Keratinocyte (primary cell): ENCODE data around the gene PMF1. TPM values are rescaled to one million over a fixed set of nuclear protein-coding genes. Genes with fewer than 3 reads are reported as not detected.

Source experiments
- DNase-seq: peaks from one replicate; pipeline ENCODE4 v3.0.0-alpha.2; 2011; ENCODE audit warnings: low read depth, missing footprints, low spot score
- FAIRE-seq: peaks from 2 replicates; lab custom pipeline; 2011; peaks lifted over from hg19 to GRCh38; lab: Jason Lieb, UNC
- H2AFZ ChIP-seq: 2 replicates; pipeline ENCODE4 v1.6.0; 2012; ENCODE audit warnings: low read length, control low read depth, inconsistent platforms; ENCODE audit not compliant: control insufficient read depth
- H3K27ac ChIP-seq: 2 replicates; pipeline ENCODE4 v1.5.1; 2011; ENCODE audit warnings: low read length; ENCODE audit not compliant: control insufficient read depth, insufficient read depth
- H3K27me3 ChIP-seq: 3 replicates; pipeline ENCODE4 v1.6.0; 2011; ENCODE audit warnings: low read length; ENCODE audit not compliant: control insufficient read depth, insufficient read depth; ENCODE audit errors: extremely low read depth
- H3K36me3 ChIP-seq, 2 experiments: 2 replicates in 1 of 2; 3 replicates in 1 of 2; pipeline ENCODE4 v1.5.1; 2011; ENCODE audit warnings: low read length in 2 of 2, mild to moderate bottlenecking in 1 of 2; ENCODE audit not compliant: control insufficient read depth in 2 of 2, insufficient read depth in 2 of 2; ENCODE audit errors: extremely low read depth in 1 of 2
- H3K4me1 ChIP-seq: 3 replicates; pipeline ENCODE4 v1.5.1; 2011; ENCODE audit warnings: low read length; ENCODE audit not compliant: control insufficient read depth, insufficient read depth; ENCODE audit errors: extremely low read depth
- H3K4me2 ChIP-seq: 3 replicates; pipeline ENCODE4 v1.6.0; 2011; ENCODE audit warnings: low read depth, low read length; ENCODE audit not compliant: control insufficient read depth, insufficient read depth; ENCODE audit errors: extremely low read depth
- H3K4me3 ChIP-seq, 3 experiments: fragments of 200-600 bp in 1 of 3; sonication (generic) in 1 of 3; 2 replicates in 2 of 3; 3 replicates in 1 of 3; pipeline ENCODE4 v1.5.1; 2011 to 2016; ENCODE audit warnings: low read length in 3 of 3, mild to moderate bottlenecking in 3 of 3, control low read depth in 2 of 3, inconsistent platforms in 1 of 3, low read depth in 1 of 3, mixed read lengths in 1 of 3, mixed run types in 1 of 3, moderate library complexity in 1 of 3; ENCODE audit not compliant: control insufficient read depth in 2 of 3, insufficient read depth in 2 of 3; ENCODE audit errors: extremely low read depth in 1 of 3
- H3K79me2 ChIP-seq: 2 replicates; pipeline ENCODE4 v1.6.0; 2012; ENCODE audit warnings: low read length; ENCODE audit not compliant: control insufficient read depth, insufficient read depth
- H3K9ac ChIP-seq: 3 replicates; pipeline ENCODE4 v1.6.0; 2011; ENCODE audit warnings: low read length; ENCODE audit not compliant: control insufficient read depth, insufficient read depth; ENCODE audit errors: extremely low read depth
- H3K9me1 ChIP-seq: 3 replicates; pipeline ENCODE4 v1.6.0; 2011; ENCODE audit warnings: low read length; ENCODE audit not compliant: control insufficient read depth, insufficient read depth; ENCODE audit errors: extremely low read depth
- H3K9me3 ChIP-seq: 2 replicates; pipeline ENCODE4 v1.5.1; 2012; ENCODE audit warnings: low read depth, low read length; ENCODE audit not compliant: control insufficient read depth
- H4K20me1 ChIP-seq: 3 replicates; pipeline ENCODE4 v1.6.0; 2011; ENCODE audit warnings: low read length; ENCODE audit not compliant: control insufficient read depth, insufficient read depth; ENCODE audit errors: extremely low read depth
- CTCF ChIP-seq, 3 experiments: IDR thresholded peaks in 1 of 3; conservative IDR thresholded peaks in 1 of 3; optimal IDR thresholded peaks in 1 of 3; 2 replicates in 2 of 3; 3 replicates in 1 of 3; pipeline versions ENCODE3 to v1.5.1; 2011; ENCODE audit warnings: low read length in 3 of 3, mild to moderate bottlenecking in 3 of 3, moderate library complexity in 2 of 3, control low read depth in 1 of 3, inconsistent platforms in 1 of 3; ENCODE audit not compliant: insufficient read depth in 2 of 3; ENCODE audit errors: extremely low read depth in 1 of 3
- EZH2 ChIP-seq: IDR thresholded peaks from one replicate; pipeline ENCODE4 v1.6.1; 2012; ENCODE audit warnings: inconsistent platforms, mild to moderate bottlenecking, low read length, moderate library complexity
- dilution Hi-C: fragments of 300-500 bp; cut with MboI; formaldehyde crosslinking; loops from one replicate; pipeline ENCODE4 v1.7.0; 2020; ENCODE audit warnings: low sequenced_read_pairs; ENCODE audit not compliant: extremely low pct_ligation_motif_present
- polyA plus RNA-seq, 5 experiments: library from polyadenylated mRNA; depleted of rRNA in 3 of 5; stranded (reverse) in 3 of 5; stranded (forward) in 1 of 5; unstranded in 1 of 5; fragments of >200 nt; gene quantifications; 1 replicate in 1 of 5; 2 replicates in 3 of 5; 3 replicates in 1 of 5; pipeline versions ENCODE4 v1.2.1 to v1.2.3, GENCODE V29; 2011 to 2012; ENCODE audit warnings: missing spikeins in 2 of 5, low read depth in 1 of 5, low replicate concordance in 1 of 5

PMF1 gene
- polyA plus RNA-seq, 1 donor (not counting 4 experiments of a cell fraction or from before 2014, with no cell fraction given) = 41.0 TPM

- Histone ChIP-seq H3K79me2 (peaks cover 43% of the 10 kb centered on the region), H3K4me2 (no peak overlapping the region), H3K27ac (no peak overlapping the region), H3K4me1 (peaks cover 10% of the 10 kb centered on the region), H3K9me1 (no peaks in the 10 kb centered on the region), H3K9me3 (no peaks in the 10 kb centered on the region), H3K9ac (no peak overlapping the region), H3K27me3 (no peaks in the 10 kb centered on the region), H3K36me3 (peaks cover 35 to 50% of the 10 kb centered on the region in 2 experiments), H3K4me3 (no peak overlapping the region), H2AFZ (no peak overlapping the region), H4K20me1 (no peaks in the 10 kb centered on the region)
- dilution Hi-C loops = no loop called here
- FAIRE-seq (no peak), DNase-seq (no peak)
- TF ChIP-seq EZH2 = no peak
- no peak for TF ChIP-seq CTCF (optimal IDR thresholded peaks at IDR 0.05 in 1 of 3, IDR thresholded peaks at IDR 0.05 in 1 of 3, conservative IDR thresholded peaks at IDR 0.05 in 1 of 3; ENCODE audit: extremely low read depth in 1 of 3, insufficient read depth in 2 of 3, low read length in 3 of 3)
Measured at GRCh38 chr1:156276966-156277381, 64.2 kb downstream of the PMF1 start.

DNA sequence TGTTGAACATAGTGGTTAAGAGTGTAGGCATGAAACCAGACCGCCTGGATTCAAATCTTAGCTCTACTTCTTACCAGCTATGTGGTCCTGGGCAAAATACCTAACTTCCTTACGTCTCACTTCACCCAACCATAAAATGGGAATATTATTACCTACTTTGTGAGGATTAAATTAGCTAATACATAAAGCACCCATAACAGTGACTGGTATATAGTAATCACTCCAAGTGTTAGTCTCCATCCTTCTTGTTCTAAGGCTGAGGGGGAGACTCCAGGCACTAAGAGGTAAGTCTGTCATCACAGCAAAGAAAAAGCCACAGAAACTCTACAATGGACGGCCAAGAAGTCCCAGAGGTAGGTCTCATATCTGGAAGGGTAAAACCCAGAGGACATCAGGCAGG is 67.0 kb downstream of the PMF1 start:
- Histone ChIP-seq H4K20me1 (no peaks in the 10 kb centered on the region), H3K4me2 (no peak overlapping the region), H2AFZ (no peak overlapping the region), H3K9me3 (no peaks in the 10 kb centered on the region), H3K4me3 (no peak overlapping the region), H3K9me1 (no peaks in the 10 kb centered on the region), H3K36me3 (peaks cover 20 to 29% of the 10 kb centered on the region in 2 experiments), H3K4me1 (peaks cover 27% of the 10 kb centered on the region), H3K9ac (no peak overlapping the region), H3K27ac (no peak overlapping the region), H3K27me3 (no peaks in the 10 kb centered on the region), H3K79me2 (peaks cover 55% of the 10 kb centered on the region)
- DNase-seq = no peak
- no peak for FAIRE-seq
- TF ChIP-seq EZH2 = no peak
- no peak for TF ChIP-seq CTCF (optimal IDR thresholded peaks at IDR 0.05 in 1 of 3, IDR thresholded peaks at IDR 0.05 in 1 of 3, conservative IDR thresholded peaks at IDR 0.05 in 1 of 3; ENCODE audit: extremely low read depth in 1 of 3, insufficient read depth in 2 of 3, low read length in 3 of 3)
- dilution Hi-C loops = no loop called here
